Type B pancreatic cell (in vitro differentiated cells): Measurements from ENCODE around the gene FOS. TPM values are rescaled to one million over a fixed set of nuclear protein-coding genes. Genes with fewer than 3 reads are reported as not detected.

ENCODE experiments used
- DNase-seq: peaks from one replicate; pipeline ENCODE4 v3.0.0; 2021; ENCODE audit warnings: mixed read lengths; ENCODE audit not compliant: unreplicated experiment; ENCODE audit errors: extremely low spot score
- H3K27ac Mint-ChIP-seq: 2 replicates; pipeline ENCODE4 v1.8.0; 2021; ENCODE audit warnings: mild to moderate bottlenecking, mixed read lengths
- H3K27me3 Mint-ChIP-seq: 2 replicates; pipeline ENCODE4 v1.8.0; 2021; ENCODE audit warnings: mixed read lengths
- H3K36me3 Mint-ChIP-seq: 2 replicates; pipeline ENCODE4 v1.8.0; 2021; ENCODE audit warnings: mixed read lengths
- H3K4me1 Mint-ChIP-seq: one replicate; pipeline ENCODE4 v1.8.0; 2021; ENCODE audit warnings: mixed read lengths; ENCODE audit not compliant: unreplicated experiment
- H3K4me3 Mint-ChIP-seq: 2 replicates; pipeline ENCODE4 v1.8.0; 2021; ENCODE audit warnings: mild to moderate bottlenecking, mixed read lengths
- H3K9me3 Mint-ChIP-seq: 2 replicates; pipeline ENCODE4 v1.8.0; 2021; ENCODE audit warnings: mixed read lengths
- CTCF ChIP-seq: fragments of 200-600 bp; sonication (generic); conservative IDR thresholded peaks from 2 replicates; pipeline ENCODE4 v1.5.0; 2021; ENCODE audit warnings: antibody characterized with exemption, mild to moderate bottlenecking
- total RNA-seq: library from RNA; stranded (reverse); gene quantifications from 2 replicates; pipeline ENCODE4 v1.2.1, GENCODE V29; 2021; ENCODE audit warnings: low replicate concordance

Gene FOS
- total RNA-seq, 1 donor from 2014 or later = 214 TPM

- H3K27ac Mint-ChIP-seq = peak overlapping the region; percentile 97
- no peak for DNase-seq
- no peaks in the 10 kb centered on the region for H3K27me3 Mint-ChIP-seq
- H3K36me3 Mint-ChIP-seq = no peaks in the 10 kb centered on the region
- peak overlapping the region; percentile 88 for H3K4me3 Mint-ChIP-seq
- no peaks in the 10 kb centered on the region for H3K9me3 Mint-ChIP-seq
- no peak for TF ChIP-seq CTCF
- peaks cover 35% of the 10 kb centered on the region for H3K4me1 Mint-ChIP-seq
Measured at GRCh38 chr14:75295061-75295461, 16.4 kb downstream of the FOS start.

GRCh38 chr14:75295491-75296345 lies 17.1 kb downstream of the FOS start:
- peak; percentile 85 for DNase-seq
- Mint-ChIP-seq H3K36me3 (no peaks in the 10 kb centered on the region), H3K9me3 (no peaks in the 10 kb centered on the region), H3K27me3 (no peaks in the 10 kb centered on the region), H3K4me3 (peak overlapping the region; percentile 88), H3K4me1 (peaks cover 37% of the 10 kb centered on the region), H3K27ac (peak overlapping the region; percentile 97)
- peak; percentile 99 for TF ChIP-seq CTCF

DNA sequence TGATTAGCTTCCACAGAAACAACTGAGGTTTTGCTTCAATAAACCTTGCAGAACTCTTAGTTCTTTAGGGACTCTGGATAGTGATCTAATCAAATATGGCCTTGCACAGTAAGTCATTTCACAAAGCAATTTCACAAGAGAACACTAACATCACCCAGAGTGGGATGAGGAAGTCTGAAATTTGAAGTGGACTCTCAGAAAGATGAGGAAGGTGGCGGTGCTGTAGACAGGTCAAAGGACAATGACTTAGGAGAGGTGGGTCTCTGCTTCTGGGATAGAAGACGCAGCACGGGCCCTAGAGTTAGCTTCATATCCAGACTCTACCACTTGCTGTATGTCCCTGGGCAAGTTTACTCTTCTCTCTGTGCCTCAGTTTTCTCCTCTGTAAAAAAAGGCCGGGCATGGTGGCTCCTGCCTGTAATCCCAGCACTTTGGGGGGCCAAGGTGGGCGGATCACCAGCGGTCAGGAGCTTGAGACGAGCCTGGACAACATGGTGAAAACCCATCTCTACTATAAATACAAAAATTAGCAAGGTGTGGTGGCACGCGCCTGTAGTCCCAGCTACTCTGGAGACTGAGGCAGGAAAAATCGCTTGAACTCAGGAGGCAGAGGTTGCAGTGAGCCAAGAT lies 18.9 kb downstream of the FOS start:
- Mint-ChIP-seq H3K9me3 (no peaks in the 10 kb centered on the region), H3K27ac (peak overlapping the region; percentile 79), H3K4me3 (peak overlapping the region; percentile 45), H3K27me3 (no peaks in the 10 kb centered on the region), H3K4me1 (peaks cover 46% of the 10 kb centered on the region), H3K36me3 (no peaks in the 10 kb centered on the region)
- no peak for DNase-seq
- TF ChIP-seq CTCF = no peak

GRCh38 chr14:75298187-75298965 lies 19.7 kb downstream of the FOS start:
- no peak for DNase-seq
- Mint-ChIP-seq H3K9me3 (no peaks in the 10 kb centered on the region), H3K27me3 (no peaks in the 10 kb centered on the region)

More at GRCh38 chr14:75298187-75298965, 19.7 kb downstream of the FOS start:
- H3K4me3 Mint-ChIP-seq = peak overlapping the region; percentile 63
- H3K36me3 Mint-ChIP-seq = no peaks in the 10 kb centered on the region
- peaks cover 45% of the 10 kb centered on the region for H3K4me1 Mint-ChIP-seq
- H3K27ac Mint-ChIP-seq = peak overlapping the region; percentile 95
- TF ChIP-seq CTCF = no peak
